GM15510 (cell line): ENCODE measurements around the gene GPR158.

ENCODE experiments used
- POLR2A ChIP-seq: IDR thresholded peaks from 3 replicates; pipeline ENCODE4 v1.6.1; 2011; ENCODE audit warnings: borderline replicate concordance; ENCODE audit not compliant: insufficient read length; ENCODE audit errors: extremely low read depth

Gene GPR158

DNA sequence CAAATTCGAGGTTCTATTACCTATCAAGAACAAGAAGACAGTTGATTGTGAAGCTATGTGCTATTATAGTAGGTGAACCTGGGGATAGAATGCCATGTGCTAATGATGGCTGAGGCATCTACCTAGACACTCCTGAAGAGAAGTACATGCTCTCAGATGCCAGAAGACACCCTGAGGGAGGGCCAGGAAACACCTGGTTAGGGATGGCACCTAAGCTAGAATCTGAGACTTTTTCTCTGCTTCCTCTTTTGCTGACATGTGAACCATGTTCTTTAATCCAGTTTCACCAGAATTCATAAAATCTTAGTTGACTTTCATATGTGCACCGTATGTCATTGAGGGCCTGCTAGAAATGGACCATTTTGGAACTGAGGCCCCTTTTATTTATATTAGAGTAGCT lies 242.8 kb downstream of the GPR158 start:
- TF ChIP-seq POLR2A = no peak

DNA sequence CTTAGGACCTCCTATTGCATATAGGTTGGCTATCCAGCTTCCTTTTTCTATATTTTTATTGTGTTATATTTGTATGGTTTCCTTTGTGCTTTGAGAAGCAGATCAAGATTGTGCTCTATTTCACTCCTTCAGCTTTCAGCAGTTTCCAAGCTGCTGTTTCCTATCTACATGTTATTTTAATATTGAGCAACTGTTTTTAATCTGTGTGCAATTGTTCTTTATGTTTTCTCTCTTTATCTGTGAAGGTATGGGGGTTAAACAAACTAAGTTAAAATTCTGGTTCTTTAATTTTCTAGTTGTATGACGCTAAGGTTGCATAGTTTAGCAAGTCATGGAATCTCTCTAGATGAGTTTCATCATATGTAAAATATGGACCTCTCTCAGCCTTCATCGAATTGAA lies 251.0 kb downstream of the GPR158 start:
- TF ChIP-seq POLR2A = no peak

DNA sequence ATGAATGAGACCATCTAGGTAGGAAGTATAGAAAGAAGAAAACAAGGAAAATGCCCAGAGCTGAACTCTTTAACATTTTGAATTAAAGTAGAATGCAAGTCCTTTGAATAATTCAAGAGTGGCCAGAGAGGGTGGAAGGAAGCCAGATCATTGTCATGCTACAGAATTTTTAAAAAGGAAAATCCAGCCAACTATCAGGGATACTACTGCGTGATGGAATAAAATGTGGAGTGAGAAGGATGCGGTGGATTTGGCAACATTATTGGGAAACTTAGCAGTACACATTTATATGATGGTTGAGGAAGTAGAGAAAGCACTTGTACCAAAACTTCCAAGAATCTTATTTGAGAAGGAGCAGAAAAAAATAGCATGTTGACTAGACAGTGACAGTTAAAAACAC lies 261.6 kb downstream of the GPR158 start:
- no peak for TF ChIP-seq POLR2A

DNA sequence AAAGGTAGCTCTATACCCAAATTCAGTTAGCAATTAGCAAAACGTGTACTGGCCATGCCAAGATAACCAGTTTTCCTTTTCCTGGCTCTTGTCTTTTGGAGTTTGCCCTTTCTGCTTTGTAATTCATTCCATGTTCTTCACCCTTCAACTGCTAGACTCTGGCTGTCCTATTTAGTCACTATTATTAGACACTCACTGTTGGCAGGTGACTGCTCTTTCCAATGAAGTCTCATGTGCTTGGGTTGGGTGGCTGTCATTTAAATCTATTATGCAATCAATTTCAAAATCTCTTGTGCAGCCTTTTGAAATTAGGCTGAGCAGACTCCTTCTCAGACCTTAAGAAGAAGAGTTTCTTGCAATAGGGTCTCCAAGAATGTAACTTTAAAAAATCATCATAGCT lies 266.5 kb downstream of the GPR158 start:
- no peak for TF ChIP-seq POLR2A

DNA sequence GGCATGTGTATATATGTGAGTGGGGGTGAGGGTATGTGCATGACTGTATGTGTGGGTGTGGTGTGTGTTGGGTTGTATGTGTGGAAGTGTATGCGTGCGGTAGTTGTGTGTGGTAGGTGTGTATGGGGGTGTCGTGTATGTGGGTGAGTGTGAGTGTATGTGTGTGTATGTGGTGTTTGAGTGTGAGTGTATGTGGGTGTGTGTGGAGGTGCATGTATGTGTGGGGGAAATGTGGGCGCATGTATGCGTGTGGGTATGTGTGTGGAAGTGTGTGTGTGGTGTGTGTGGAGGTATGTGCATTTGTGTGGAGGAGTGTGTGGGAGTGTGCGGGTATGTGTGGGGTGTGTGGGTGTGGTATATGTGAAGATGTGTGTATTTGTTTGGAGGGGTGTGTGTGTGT lies 269.5 kb downstream of the GPR158 start:
- TF ChIP-seq POLR2A = no peak

DNA sequence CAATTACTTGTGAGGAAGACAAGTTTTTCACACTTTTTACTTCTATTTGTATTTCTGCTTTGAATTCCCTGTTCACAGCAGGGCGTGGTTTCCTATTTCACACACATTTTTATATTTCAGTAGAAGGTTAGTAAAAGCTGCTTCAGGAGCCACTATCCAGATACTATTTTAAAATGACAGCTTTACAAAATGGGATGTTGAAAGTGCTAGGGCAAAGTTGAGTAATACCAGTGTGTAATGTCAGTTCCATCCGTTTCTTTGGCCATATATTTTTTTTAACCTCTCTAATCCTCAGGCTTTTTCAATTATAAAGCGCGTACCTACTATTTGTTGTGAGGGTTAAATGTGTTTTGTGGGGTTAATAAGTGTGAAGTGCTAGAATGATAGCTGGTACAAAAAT lies 276.6 kb downstream of the GPR158 start:
- TF ChIP-seq POLR2A = no peak

DNA sequence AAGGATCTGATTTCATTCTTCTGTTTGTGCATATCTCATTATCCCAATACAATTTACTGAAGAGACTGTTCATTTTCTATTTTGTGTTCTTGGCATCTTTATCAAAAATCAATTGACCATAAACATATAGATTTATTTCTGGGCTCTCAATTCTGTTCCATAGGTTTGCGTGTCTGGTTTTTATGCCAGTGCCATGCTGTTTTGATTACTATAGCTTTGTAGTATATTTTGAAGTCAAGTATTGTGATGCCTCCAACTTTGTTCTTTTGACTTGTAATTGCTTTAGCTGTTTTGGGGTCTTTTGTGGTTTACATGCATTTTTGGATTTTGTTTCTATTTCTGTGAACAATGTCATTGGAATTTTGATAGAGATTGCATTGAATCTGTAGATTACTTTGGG lies 278.8 kb downstream of the GPR158 start:
- no peak for TF ChIP-seq POLR2A

DNA sequence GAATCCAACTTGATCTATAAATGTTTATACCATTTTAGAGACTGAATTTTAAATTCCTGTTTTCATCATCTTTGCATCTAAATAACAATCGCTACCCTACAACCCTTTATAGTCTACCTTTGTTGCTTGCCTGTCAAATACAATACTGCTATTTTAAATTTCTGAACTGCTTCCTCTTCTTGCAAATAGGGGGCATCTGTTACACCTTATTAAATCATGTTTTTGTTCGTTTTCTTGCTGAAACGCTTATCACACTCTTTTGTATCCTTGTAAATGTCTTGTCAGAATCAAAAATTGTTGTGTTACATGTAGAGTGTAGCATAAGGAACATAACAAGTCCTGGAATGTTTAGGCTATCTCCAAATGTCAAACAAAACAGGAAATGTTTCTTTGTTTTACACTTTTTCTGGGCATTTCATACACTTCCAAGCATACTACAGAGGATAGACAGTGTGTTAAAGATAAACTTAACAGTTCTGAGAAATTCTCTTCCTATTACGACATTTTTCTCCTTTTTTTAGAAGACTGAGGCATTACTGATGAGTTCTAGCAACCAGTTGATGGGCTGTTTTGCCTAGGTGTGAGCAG lies 281.3 kb downstream of the GPR158 start:
- TF ChIP-seq POLR2A = no peak

DNA sequence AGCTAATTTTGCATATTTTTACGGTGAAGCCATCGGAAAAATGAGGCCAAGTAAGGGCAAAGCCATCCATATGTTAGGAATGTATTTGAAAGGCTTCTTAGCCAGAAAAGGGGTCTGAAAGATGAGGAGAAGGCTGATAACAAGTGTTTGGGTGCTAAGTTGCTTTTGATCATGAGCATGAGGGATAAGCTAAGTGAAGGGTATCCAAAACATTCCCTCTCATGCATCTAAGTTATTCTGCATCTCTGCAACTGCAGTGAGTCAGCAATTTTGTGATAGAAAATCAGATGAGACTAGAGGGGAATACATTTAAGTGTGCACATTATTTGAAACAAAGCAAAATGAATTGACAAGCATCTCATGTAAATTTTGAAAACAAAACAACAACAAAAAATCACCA lies 282.8 kb downstream of the GPR158 start:
- no peak for TF ChIP-seq POLR2A

DNA sequence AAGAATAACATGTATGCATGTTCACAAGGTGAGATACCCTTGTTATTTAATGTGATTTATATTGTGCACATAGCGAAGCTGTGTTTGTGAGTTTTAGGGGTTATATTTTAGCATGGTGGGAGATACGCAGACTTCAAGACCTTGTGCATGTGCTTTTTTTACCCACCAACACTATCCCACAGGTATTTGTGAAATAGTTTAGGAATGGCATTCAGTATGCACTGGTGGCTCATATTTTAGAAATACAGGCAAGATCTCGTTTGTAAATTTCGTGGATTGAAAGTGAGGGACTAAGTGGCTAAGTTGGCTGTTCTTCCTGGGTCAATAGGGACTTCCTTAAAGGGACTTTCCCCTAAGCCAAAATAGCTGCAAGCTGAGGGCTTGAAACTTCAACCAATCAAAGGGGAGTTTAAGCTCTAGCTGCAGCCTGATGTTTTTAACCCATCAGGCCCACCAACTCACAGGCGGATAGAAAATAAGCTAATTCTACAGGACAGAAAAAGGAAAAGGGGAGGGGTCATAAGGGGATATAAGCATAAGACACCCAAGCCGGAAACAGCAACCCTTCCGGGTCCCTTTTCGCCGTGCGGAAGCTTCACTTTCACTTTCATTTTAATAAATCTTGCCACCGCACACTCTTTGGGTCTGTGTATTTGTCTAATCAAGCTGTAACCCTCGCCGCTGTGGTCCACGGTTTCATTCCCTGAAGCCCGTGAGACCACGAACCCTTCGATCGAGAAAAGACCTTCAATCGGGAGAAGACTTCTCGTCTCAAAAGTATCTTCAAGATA lies 291.0 kb downstream of the GPR158 start:
- TF ChIP-seq POLR2A = no peak

DNA sequence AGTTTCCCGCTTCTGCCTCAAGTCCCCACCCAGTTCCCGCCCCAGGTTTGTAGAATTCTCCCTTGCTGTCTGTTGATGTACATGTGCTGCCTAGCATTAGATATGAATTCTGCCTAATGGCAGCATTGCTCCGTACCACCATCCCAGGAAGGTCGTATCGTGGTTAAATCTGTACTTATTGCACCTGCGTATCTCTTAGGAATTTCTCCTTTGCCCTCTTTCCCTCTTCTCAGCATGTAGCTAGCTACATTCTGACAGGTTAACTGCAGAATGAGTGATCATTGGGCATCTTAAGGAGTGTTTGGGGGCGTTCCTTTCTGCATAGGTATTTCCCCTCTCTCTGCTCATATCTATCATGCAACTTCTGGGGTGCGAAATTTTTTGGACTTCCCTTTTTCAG lies 293.1 kb downstream of the GPR158 start:
- TF ChIP-seq POLR2A = no peak

DNA sequence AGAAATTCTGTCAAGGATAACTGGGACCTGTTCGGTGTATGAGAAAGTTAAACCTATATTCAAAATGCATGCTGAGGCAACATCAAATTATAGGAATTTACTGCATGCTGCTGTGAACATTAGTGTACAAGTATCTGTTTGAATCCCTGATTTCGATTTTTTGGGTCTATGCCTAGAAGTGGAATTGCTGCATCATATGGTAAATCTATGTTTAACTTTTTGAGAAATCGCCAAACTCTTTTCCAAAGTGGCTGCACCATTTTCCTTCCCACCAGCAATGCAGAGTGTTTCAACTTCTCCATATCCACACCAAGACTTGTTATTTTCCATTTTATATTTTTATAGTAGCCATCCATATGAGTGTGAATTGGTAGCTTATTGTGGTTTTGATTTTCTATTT lies 306.7 kb downstream of the GPR158 start:
- TF ChIP-seq POLR2A = no peak

DNA sequence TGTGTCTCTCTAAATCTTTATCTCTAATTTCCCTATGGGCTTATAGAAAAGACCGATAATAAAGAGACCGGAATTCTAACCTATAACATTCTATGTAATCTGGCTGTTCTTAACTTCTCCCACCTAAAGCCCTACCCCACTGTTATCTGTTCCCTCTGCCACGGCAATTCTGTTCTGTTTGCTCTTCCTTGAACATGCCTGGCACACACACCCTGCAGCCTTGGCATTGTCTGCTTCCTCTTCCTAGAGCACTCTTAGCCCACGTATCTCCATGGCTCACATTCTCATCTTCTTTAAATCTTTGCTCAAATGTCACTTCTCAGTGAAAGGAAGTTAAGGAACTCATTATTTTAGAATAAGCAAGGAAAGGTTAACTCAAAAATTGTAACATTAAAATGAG lies 309.2 kb downstream of the GPR158 start:
- no peak for TF ChIP-seq POLR2A

DNA sequence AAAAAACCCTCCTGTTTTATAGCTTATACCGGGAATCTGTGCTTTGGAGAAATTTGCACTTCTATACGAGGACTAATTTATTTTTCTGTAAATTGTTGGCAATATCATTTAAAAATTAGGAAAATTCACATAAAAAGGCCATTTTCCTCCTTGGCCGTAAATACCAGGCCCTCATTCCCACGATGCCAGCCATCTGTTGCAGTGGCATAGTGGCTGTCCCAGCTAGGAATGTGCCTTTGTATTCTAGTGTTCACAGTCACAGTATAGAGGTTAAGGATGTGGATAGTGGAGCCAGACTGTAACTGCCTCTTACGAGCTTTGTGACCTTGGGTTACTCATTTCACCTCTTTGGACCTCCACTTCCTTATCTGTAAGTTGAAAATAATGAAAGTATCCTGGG lies 312.5 kb downstream of the GPR158 start:
- no peak for TF ChIP-seq POLR2A

DNA sequence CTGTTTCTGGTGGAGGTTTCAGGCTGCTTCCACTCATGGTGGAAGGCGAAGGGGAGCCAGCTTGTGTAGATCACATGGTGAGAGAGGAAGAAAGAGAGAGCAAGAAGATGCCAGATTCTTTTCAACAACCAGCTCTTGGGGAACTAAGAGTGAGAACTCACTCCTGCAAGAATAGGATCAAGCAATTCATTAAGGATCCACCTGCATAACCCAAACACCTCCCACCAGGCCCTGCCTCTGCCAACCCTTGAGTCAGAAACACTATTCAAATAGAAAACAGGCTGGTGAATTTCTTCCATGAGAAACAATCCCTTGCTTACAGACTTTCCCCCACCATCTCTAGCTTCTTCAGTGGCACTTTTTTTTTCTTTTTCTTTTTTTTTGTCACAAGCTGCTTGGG lies 317.2 kb downstream of the GPR158 start:
- no peak for TF ChIP-seq POLR2A

DNA sequence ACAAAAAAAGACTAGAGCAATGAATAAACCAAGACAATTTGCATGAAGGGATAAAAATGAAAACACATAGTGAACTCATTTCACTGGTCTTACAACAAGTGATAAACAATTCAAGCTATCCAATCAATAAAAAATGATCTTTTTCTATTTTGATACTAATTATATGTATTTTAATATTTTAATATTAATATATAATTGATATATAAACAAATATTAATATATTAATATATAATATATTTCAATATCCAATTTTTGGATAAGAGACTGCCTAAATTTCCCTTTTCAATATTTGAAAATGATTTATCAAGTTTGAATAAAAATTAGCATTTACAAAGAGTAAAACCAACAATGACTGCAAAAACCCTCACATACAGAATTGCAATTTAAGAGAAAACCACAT lies 317.9 kb downstream of the GPR158 start:
- no peak for TF ChIP-seq POLR2A
